Activated naive CD4-positive, alpha-beta T cell treated with anti-CD3 and anti-CD28 coated beads, Interleukin-2, amount 10 ng/mL, durations not matched to agents 7 days and 5 days (primary cell): ENCODE data around the gene PDZD4.

ENCODE experiments used
- CTCF ChIA-PET: fragments of 350-600 bp; sonication (Branson Sonifier 250); formaldehyde crosslinking; loops from one replicate; lab custom pipeline; 2021; ENCODE audit warnings: antibody characterized with exemption; lab: Charles Lee
- DNase-seq: peaks from one replicate; pipeline ENCODE4 v3.0.0-alpha.2; 2020
- H3K27ac Mint-ChIP-seq: one replicate; pipeline ENCODE4 v1.8.0; 2021; ENCODE audit warnings: mild to moderate bottlenecking, moderate library complexity, mixed read lengths
- H3K27me3 Mint-ChIP-seq: one replicate; pipeline ENCODE4 v1.8.0; 2021; ENCODE audit warnings: mild to moderate bottlenecking, mixed read lengths
- H3K36me3 Mint-ChIP-seq: one replicate; pipeline ENCODE4 v1.8.0; 2021; ENCODE audit warnings: mixed read lengths
- H3K4me1 Mint-ChIP-seq: one replicate; pipeline ENCODE4 v1.8.0; 2021; ENCODE audit warnings: mixed read lengths
- H3K4me3 Mint-ChIP-seq: one replicate; pipeline ENCODE4 v1.8.0; 2021; ENCODE audit warnings: mild to moderate bottlenecking, moderate library complexity, mixed read lengths
- H3K9me3 Mint-ChIP-seq: one replicate; pipeline ENCODE4 v1.8.0; 2021; ENCODE audit warnings: mixed read lengths

The PDZD4 gene

DNA sequence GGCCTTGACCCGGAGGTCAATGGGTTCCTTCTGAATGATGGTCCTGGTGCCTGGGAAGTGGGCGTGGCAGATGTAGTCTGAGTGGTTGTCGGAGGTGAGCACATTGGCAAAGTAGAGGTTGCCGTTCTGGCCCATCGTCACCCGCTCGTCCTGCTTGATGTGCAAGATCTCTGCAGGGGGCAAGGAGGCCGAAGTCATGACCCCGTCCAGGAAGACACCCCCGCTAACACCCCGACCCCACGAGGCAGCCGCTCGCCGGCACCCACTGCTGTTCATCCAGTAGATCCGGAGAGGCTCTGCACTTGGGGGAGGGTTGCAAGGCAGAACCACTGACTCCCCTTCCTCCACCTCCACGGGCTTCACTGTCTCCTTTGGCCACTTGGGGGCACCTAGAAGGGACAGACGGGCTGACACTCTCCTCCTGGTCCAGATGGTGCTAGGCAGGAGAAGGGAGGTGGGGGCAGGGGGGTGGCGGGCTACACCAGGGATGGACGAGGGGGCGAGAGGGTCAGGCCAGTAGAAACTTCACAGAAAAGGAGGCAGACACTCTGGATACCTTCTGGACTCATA, 40.5 kb upstream of the PDZD4 start:
- no peak overlapping the region for H3K27ac Mint-ChIP-seq
- H3K4me3 Mint-ChIP-seq, result no peak overlapping the region
- DNase-seq, result no peak
- H3K36me3 Mint-ChIP-seq, result no peaks in the 10 kb centered on the region
- H3K27me3 Mint-ChIP-seq, result peaks cover 43% of the 10 kb centered on the region
- CTCF ChIA-PET, result no interaction called here
- no peaks in the 10 kb centered on the region for H3K9me3 Mint-ChIP-seq
- H3K4me1 Mint-ChIP-seq, result no peaks in the 10 kb centered on the region

DNA sequence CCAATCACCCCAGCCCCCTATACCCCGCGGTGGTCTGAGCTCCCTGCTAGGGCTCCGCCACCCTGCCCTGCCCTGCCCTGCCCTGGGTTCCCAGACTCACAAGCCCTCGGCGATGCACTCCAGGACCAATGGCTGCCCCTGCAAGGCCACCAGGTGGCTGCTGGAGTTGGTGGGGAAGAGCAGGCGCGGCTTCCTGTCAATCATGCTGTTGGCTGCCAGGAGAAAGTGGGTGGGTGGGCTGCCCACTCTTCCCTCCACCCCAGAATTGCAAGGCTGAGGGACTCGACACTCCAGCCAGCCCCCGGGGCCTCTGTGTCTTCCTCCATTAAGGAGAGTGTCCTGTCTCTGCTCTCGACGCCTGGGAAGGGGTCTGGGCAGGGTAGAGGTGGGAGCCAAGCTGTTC, 39.9 kb upstream of the PDZD4 start:
- CTCF ChIA-PET, result no interaction called here
- Mint-ChIP-seq H3K9me3 (no peaks in the 10 kb centered on the region), H3K4me1 (no peaks in the 10 kb centered on the region), H3K36me3 (no peaks in the 10 kb centered on the region), H3K27ac (no peak overlapping the region), H3K4me3 (no peak overlapping the region), H3K27me3 (peaks cover 40% of the 10 kb centered on the region)
- DNase-seq, result no peak

DNA sequence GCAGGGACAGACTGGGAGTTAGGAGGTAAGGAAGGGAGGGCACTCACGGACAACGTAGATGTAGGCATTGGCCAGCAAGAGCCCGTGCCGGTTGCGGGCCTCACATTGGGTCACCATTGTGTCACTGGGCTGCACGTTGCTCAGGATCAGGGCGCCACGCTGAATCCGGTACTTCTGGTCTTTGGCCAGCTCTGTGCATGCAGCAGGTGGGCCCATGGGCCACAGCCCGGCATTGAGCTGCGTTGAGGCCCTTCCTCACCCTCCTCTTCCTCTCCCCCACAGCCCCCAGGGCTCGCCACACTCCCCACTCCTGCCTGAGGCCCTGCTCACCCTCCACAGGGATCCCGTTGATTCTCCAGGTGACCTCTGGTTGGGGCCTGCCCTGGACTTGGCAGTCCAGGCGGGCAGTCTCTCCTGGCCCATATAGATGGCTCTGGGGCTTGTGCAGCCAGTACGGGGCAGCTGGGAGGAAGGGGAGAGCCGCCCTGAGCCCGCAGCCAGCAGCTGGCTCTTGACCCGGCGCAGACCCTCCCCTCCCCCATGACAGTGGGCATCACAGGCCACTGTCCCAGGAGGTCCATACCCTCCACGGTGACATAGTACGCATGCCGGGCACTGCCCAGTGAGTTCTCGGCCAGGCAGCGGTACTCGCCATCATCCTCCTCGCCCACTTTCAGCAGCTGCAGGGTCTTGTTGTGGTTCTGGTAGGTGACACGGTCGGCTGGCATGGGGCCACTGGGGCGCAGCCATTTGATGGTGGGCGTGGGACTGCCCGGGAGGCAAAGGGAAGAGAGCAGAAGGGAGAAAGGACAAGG, 39.3 kb upstream of the PDZD4 start:
- Mint-ChIP-seq H3K4me1 (no peaks in the 10 kb centered on the region), H3K9me3 (no peaks in the 10 kb centered on the region), H3K36me3 (no peaks in the 10 kb centered on the region), H3K27me3 (peaks cover 35% of the 10 kb centered on the region), H3K27ac (no peak overlapping the region), H3K4me3 (no peak overlapping the region)
- DNase-seq, result no peak
- CTCF ChIA-PET, result no interaction called here

DNA sequence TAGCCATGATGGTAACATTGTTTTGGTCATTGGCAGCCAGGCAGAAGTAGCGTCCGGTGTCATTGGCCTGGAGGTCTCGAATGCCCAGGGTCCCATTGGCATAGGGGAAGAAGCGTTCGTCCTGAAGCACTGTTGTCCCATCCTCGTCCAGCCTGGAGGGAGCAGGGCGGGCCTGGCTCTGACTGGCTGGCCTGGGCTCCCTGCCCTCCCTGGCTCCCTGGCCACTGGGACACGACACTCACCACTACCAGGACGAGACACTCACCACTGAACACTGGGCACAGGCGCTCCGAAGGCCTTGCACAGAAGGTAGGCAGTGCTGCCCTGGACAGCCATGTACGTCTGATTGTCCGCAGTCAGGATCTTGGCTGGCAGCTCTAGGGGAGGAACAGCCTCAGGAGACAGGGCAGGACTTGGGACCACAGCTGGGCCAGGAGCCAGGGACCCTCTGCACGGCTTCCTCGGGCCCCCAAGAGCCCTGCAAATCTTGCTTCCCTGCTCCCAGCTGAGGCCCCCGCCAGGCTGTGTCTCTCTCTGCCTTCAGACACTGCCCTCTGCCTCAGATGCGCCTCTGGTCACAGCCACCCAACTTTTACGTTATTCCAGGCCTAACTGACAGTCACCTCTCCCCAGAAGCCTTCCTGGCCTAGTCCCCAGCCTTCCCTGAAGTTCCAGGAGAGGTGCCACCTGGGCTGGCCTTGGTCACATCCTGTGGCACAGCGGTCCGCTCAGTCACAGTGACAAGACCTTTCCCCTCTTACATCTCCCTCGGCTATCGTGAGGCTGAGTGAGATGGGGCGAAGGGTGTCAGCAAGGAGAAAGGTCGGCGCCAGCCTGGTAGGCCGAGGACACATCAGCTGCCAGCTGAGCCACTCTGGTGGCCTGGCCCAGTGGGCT, 38.5 kb upstream of the PDZD4 start:
- Mint-ChIP-seq H3K9me3 (no peaks in the 10 kb centered on the region), H3K4me1 (no peaks in the 10 kb centered on the region), H3K27me3 (peaks cover 26% of the 10 kb centered on the region), H3K36me3 (no peaks in the 10 kb centered on the region), H3K4me3 (no peak overlapping the region), H3K27ac (no peak overlapping the region)
- no peak for DNase-seq
- CTCF ChIA-PET, result no interaction called here

DNA sequence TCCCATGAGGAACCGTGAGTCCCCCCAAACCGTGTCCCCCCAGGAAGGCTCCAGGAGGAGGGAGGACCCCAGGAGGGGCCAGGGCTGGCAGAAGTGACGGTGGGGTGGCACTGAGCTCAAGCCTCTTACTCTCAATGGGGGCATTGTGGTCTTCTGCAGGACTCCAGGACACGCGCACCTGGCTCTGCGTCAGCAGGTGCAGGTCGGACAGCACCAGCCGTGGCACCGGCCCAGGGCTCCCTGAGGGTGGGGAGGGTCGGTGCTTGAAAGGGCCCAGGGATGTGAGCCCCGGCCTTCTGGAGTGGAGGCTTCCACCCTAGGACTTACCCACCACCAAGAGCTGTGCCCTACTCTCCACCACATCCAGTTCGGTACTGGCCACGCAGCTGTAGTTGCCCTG, 37.3 kb upstream of the PDZD4 start:
- DNase-seq, result no peak
- no peaks in the 10 kb centered on the region for H3K9me3 Mint-ChIP-seq
- no peak overlapping the region for H3K27ac Mint-ChIP-seq
- H3K36me3 Mint-ChIP-seq, result no peaks in the 10 kb centered on the region
- no peak overlapping the region for H3K4me3 Mint-ChIP-seq
- H3K4me1 Mint-ChIP-seq, result no peaks in the 10 kb centered on the region
- CTCF ChIA-PET, result no interaction called here
- H3K27me3 Mint-ChIP-seq, result peaks cover 15% of the 10 kb centered on the region

DNA sequence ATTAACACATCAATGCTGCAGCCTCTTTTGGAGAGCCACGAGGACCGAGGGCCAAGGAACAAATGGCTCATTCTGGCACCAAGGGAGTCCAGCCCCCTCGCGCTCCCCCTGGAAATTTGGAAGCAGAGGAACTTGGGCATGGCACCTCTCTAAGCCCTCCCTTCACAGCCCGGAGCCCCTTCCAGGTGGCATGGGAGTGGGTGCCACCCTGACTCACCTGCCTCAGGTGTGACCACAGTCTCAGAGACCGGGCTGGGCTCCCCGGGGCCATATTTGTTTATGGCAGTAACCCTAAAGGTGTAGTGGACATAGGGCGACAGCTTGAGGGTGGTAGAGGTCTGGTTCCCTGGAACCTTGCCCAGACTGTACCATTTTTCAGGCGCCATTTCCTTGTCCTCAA, 36.8 kb upstream of the PDZD4 start:
- H3K27ac Mint-ChIP-seq, result no peak overlapping the region

DNA sequence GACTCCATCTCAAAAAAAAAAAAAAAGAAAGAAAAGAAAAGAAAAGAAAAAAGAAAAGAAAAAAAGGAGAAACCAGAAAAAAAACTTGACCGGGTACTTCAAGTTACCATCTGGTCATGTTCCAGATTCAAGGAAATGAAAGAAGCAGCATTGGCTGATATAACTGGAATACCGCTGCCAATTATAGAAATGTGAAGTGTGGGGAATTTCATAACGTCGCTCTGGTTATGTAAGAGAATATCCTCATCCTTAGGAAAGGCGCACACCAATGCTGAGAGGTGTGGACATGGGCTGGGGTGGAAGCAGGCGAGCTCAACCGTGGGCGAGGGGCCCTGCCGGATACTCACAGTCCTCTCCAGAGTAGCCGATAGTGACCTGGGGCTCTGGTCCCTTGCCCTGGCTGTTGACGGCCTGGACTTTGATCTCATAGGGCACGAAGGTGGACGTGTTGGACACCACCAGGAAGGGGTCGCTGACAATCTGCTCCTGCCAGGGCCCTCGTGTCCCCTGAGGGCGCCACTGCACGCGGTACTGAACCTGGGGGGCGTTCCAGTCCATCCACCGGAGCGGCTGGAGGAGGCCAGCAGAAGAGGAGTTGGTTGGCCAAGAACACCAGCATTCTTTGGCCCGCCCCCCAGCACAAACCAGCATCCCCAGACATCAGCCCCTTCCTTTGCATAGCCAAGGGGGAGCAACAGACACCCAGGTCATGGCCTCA, 36.1 kb upstream of the PDZD4 start:
- no peaks in the 10 kb centered on the region for H3K4me1 Mint-ChIP-seq
- H3K27ac Mint-ChIP-seq, result no peak overlapping the region
- CTCF ChIA-PET, result no interaction called here
- no peak overlapping the region for H3K4me3 Mint-ChIP-seq
- H3K27me3 Mint-ChIP-seq, result peaks cover 7% of the 10 kb centered on the region
- DNase-seq, result no peak
- no peaks in the 10 kb centered on the region for H3K36me3 Mint-ChIP-seq
- no peaks in the 10 kb centered on the region for H3K9me3 Mint-ChIP-seq

More for the DNA sequence above, 36.8 kb upstream of the PDZD4 start:
- no peak overlapping the region for H3K4me3 Mint-ChIP-seq
- DNase-seq, result no peak
- H3K4me1 Mint-ChIP-seq, result no peaks in the 10 kb centered on the region
- H3K9me3 Mint-ChIP-seq, result no peaks in the 10 kb centered on the region
- H3K36me3 Mint-ChIP-seq, result no peaks in the 10 kb centered on the region
- H3K27me3 Mint-ChIP-seq, result peaks cover 9% of the 10 kb centered on the region
- CTCF ChIA-PET, result no interaction called here

DNA sequence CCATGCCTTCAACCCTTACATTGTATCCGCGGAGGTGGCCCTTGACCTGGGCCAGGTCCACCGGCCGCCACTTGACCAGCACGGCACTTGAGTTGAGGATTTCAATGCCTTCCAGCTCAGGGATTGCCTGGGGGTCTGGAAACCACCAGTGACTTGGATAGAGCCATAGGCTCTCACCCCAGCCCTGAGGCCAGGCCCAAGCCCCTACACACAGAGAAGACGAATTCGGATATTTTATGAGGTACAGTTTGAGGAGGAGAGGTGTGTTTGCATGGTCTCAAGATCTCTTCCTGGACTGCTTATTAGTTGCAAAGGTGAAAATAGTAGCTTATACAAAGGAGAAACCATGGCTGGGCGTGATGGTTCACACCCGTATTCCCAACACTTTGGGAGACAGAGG, 35.3 kb upstream of the PDZD4 start:
- Mint-ChIP-seq H3K4me1 (no peaks in the 10 kb centered on the region), H3K27ac (no peak overlapping the region), H3K36me3 (no peaks in the 10 kb centered on the region), H3K4me3 (no peak overlapping the region), H3K9me3 (no peaks in the 10 kb centered on the region), H3K27me3 (peaks cover 9% of the 10 kb centered on the region)
- no peak for DNase-seq
- CTCF ChIA-PET, result no interaction called here

DNA sequence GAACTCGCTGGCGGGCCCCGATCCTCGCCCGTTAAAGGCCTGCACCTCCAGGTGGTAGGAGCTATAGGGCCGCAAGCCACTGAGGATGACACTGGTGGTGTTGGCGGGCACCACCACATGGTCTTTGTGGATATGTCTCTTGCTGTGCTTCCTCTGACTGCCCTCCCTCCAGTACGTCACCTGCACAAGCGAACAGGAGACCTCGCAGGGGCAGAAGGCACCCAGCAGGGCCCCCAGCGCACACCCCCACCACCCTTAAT, 34.9 kb upstream of the PDZD4 start:
- H3K9me3 Mint-ChIP-seq, result no peaks in the 10 kb centered on the region
- CTCF ChIA-PET, result no interaction called here
- H3K36me3 Mint-ChIP-seq, result no peaks in the 10 kb centered on the region
- no peak for DNase-seq
- H3K4me1 Mint-ChIP-seq, result no peaks in the 10 kb centered on the region
- H3K4me3 Mint-ChIP-seq, result no peak overlapping the region
- H3K27me3 Mint-ChIP-seq, result peaks cover 9% of the 10 kb centered on the region
- H3K27ac Mint-ChIP-seq, result no peak overlapping the region

DNA sequence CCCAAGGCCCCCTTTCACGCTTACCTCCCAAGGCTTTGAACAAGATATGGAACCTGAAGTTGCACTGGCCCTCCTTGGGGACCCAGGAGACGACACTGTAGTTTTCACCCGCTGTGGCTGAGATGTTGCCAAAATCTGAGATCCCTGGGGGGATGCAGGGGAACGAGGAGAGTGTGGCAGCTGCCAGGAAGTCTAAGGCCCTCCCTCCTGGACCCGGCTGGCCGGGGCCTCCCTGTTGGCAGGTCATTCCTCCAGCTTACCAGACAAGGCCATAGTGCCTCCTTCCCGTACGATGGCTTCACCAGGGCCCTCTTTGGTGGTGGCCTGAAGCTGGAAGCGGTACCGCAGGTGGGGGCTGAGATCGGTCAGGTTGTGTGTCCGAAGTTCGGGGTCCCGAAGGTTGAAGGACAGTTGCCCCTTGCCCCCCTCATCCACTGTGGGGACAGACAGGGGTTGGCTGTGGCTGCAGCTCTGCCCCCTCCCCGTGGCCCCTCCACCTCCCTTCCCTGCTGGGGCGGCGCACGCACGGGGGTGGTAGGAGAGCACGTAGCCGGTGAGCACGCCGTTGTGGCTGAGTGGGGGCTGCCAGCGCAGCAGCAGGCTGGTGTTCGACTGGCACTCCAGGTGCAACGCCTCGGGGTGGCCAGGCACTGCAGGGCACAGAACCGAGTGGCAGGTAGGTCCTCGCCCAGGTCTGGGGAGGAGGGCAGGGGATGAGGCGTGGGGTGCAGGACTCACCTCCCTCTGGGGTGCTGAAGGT, 34.4 kb upstream of the PDZD4 start:
- Mint-ChIP-seq H3K36me3 (no peaks in the 10 kb centered on the region), H3K9me3 (no peaks in the 10 kb centered on the region), H3K27me3 (peaks cover 11% of the 10 kb centered on the region), H3K4me1 (no peaks in the 10 kb centered on the region), H3K27ac (no peak overlapping the region), H3K4me3 (no peak overlapping the region)
- no peak for DNase-seq
- CTCF ChIA-PET, result no interaction called here

DNA sequence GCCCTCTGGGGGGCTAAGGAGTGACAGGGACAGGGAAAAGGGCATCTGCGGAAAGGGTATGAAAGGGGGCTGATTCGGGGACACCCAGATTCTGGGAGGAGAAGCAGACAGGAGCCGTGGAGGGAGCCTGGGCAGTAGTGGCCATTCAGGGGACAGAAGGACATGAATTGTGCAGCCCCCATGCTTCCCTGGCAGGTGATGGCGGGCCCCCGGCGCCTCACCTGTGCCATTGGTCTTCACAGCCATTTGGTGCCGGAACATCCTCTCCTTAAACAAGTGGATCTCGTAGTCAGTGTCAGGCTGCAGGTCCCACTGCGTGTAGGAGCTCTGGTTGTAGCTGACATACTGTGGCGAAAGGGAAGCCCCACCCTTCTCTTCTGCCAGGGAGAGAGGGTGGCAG, 33.8 kb upstream of the PDZD4 start:
- H3K36me3 Mint-ChIP-seq, result no peaks in the 10 kb centered on the region
- H3K27me3 Mint-ChIP-seq, result peaks cover 15% of the 10 kb centered on the region
- CTCF ChIA-PET, result no interaction called here
- no peak overlapping the region for H3K4me3 Mint-ChIP-seq
- H3K9me3 Mint-ChIP-seq, result no peaks in the 10 kb centered on the region
- no peak for DNase-seq
- H3K27ac Mint-ChIP-seq, result no peak overlapping the region
- no peaks in the 10 kb centered on the region for H3K4me1 Mint-ChIP-seq

DNA sequence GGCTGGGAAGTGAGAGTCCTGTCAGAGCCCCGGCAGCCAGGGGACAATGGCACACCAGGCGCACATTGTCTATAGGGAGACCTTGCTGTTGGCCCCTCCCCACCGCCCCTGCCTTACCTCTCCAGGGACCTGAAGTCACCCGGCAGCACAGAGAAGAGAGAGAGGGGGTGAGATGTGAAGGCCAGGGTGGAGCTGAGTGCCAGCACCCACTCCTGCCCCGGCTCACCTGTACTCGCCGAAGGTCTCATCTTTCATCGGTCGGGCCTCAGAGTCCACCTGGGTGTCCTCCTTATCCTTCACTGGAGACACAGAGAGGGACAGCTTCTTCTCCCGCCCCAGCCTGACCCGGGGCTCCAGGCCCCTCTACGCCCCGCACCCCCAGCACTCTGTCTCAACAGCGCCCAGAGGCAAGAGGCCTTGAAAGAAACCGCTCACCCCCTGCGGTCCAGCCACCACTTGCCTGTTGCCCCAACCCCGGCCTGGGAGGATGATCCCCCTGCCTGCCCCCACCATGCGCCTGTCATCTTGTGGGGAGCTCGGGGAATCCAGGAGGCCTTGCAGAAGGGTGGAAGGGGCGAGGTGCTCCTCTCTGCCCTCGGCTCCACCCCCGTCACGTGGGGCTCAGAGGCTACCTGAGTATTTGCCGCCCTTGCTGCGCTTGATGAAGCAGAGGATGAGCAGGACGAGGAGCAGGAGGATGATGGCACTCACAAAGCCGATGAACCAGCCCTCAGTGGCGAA, 33.1 kb upstream of the PDZD4 start:
- CTCF ChIA-PET, result no interaction called here
- H3K9me3 Mint-ChIP-seq, result no peaks in the 10 kb centered on the region
- H3K4me1 Mint-ChIP-seq, result no peaks in the 10 kb centered on the region
- no peaks in the 10 kb centered on the region for H3K36me3 Mint-ChIP-seq
- DNase-seq, result no peak
- H3K4me3 Mint-ChIP-seq, result no peak overlapping the region
- peaks cover 15% of the 10 kb centered on the region for H3K27me3 Mint-ChIP-seq
- H3K27ac Mint-ChIP-seq, result no peak overlapping the region

DNA sequence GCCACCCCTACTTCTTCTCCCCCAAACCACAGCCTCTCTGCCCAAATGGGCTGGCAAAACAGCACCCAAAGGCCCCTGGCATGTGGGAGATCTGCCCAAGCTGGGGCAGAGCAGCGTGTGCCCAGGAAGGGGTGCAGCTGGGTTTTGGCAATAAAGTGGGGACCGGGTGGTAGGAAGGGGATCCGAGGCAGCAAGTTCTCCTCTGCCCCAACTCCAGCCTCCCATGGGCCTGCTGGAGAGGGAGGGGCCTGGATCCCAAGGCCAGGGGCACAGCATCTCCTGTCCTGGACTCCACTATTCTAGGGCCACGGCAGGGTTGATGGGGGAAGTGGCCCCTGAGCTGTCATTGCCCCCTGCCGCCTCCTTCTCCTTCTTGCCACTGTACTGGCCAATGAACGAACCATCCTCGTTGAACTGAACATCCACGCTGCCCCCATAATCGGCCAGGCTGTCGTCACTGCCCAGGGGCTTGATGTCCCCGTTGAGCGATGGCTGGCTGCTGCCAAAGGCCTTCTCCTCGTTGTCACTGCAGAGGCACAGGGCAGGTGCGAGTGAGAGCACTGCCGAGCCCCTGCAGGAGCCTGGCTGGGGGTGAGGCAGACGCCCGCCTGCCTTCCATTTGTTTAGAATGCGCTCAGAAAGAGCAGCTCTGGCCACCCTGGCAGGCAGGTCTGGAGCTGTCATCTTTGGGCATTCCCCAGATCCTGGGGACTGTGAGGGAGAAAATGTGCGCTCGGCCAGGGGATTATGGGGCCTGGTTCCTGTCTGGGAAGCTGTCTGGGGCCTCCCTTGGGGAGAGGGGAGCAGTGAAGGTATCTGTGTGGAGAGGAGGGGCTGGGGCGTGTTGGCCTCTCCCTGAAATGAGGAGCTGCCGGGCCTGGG, 32.3 kb upstream of the PDZD4 start:
- CTCF ChIA-PET, result no interaction called here
- H3K9me3 Mint-ChIP-seq, result no peaks in the 10 kb centered on the region
- no peak for DNase-seq
- no peak overlapping the region for H3K4me3 Mint-ChIP-seq
- peaks cover 2% of the 10 kb centered on the region for H3K4me1 Mint-ChIP-seq
- no peak overlapping the region for H3K27ac Mint-ChIP-seq
- H3K27me3 Mint-ChIP-seq, result peaks cover 15% of the 10 kb centered on the region
- H3K36me3 Mint-ChIP-seq, result no peaks in the 10 kb centered on the region
